ENCODE measurements around the gene MTRR.

DNA sequence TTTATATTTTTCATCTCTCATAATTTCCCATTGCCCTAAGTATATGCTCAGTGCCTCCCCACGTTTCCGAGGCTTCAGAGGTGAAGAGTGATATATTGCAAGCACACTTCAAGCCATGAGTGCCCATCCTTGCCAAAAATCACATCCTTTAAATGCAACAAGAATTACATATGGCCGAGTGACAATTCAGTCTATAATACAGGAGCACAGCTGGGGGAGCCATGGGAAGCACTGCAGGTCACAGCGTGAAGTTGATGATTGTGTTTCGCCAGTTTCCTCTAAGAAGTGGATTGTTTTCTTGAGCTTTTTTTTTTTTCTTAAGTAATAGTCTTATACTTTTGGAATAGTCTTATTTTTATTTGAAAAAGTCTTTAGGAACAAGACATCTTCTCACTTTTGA lies 61.1 kb downstream of the MTRR start:
- TF ChIP-seq, protein P1, sequence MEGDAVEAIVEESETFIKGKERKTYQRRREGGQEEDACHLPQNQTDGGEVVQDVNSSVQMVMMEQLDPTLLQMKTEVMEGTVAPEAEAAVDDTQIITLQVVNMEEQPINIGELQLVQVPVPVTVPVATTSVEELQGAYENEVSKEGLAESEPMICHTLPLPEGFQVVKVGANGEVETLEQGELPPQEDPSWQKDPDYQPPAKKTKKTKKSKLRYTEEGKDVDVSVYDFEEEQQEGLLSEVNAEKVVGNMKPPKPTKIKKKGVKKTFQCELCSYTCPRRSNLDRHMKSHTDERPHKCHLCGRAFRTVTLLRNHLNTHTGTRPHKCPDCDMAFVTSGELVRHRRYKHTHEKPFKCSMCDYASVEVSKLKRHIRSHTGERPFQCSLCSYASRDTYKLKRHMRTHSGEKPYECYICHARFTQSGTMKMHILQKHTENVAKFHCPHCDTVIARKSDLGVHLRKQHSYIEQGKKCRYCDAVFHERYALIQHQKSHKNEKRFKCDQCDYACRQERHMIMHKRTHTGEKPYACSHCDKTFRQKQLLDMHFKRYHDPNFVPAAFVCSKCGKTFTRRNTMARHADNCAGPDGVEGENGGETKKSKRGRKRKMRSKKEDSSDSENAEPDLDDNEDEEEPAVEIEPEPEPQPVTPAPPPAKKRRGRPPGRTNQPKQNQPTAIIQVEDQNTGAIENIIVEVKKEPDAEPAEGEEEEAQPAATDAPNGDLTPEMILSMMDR (IDR thresholded peaks at IDR 0.05) = no peak
- TF ChIP-seq EZH2 (IDR thresholded peaks at IDR 0.05; ENCODE audit: borderline replicate concordance, insufficient read depth, low read depth, low read length, poor library complexity, severe bottlenecking) = no peak

Data from B cell (primary cell).